Activated CD8-positive, alpha-beta memory T cell treated with anti-CD3 and anti-CD28 coated beads, Interleukin-2, amount 50 U/mL, for 1 hour (primary cell): ENCODE data around the gene KIF13A.
"Not testable (repeated sequence)": the region's sequence is repeated elsewhere in the genome, so short reads cannot be mapped to it uniquely, and the experiment has no call there.

Experiments used
- DNase-seq: peaks from one replicate; pipeline ENCODE4 v3.0.0-alpha.2; 2020; ENCODE audit errors: extremely low read depth

Gene KIF13A

DNA sequence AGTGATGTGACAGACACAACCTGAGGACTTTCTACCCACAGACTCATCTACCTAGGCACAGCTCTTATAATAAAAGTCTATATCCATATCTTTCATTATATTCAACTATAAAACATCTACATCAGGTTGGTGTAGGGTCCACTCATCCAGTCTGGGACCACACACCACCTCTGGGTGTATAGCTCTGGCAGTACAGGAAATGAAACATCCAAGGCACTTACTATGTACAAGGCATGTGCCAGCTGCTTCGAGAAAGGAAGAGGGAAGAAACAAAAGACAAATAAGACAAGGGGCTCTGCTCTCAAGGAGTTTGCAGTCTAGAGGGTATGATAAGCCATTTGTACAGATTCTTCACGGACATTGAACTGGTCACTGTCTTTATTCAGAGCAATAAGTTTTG is 18.6 kb downstream of the KIF13A start:
- DNase-seq = no peak

DNA sequence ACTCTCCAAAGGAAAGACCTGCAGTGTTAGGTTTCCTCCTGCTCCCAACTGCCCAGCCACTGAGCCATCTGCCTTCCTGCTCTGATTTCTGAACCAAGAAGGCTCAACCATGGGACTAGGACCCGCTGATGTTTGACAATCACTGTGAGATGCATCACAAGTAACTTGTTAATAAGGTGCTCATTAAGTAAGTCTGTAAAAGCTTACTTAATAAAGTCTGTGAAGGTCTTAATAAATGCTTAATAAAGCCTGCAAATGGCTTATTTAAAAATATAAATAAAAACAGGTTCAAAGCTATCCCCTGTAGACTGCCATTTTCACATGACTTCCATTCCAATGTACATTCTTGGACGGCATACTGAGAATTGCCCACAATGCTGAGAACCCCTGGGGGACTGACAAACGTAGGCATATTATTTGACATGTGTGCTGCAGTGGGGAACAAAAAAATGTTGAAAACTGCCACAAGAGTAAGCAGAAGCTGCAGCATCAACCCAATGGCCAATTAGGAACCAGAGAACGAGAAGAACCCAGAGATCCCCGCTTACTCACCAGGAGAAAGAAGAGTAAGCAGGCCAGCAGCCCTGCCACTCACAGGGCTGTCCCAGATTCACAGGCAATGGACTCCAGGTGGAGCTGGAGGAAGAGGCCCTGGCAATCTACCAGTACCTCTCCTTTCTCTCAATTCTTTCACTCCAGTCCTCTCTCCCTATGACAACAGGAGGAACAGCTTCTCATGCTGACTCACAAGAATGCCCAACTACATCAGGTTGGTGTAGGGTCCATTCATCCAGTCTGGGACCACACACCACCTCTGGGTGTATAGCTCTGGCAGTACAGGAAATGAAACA is 19.5 kb downstream of the KIF13A start:
- DNase-seq = no peak

DNA sequence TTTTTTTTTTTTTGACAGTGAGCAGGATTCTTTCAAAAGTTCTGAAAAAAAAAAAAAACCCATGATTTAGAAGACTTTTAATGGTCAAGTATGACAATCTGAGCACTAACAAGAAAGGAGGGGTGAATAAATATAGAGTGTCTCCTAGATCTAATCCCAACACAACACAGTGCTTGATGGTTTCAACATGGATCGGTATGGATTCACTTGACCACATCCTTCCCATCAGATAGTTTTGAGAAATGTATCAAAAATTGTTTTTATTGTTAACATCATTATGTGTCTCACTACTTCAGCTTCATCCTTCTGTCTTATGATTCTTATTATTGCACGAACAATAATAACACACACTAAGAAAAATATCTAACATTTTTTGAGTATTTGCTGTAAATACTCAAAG is 21.0 kb downstream of the KIF13A start:
- no peak for DNase-seq

DNA sequence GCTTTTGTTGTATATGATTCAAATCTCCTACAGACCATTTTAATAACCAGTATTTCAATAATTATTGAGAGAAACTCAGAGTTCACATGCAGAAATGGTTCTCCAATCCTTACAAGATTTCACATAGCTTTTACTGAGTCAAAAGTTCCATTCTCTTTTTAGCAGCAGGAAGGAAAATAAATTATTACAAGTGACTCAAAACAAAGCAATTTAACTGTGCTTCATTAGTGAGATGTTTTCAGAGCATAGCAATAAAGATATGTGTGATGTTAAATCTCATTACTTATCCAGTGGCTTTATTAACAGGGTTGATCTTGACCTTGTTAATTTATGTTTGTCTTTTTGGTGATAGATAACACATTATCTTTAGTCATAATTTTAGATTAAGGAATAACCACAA is 22.0 kb downstream of the KIF13A start:
- DNase-seq = no peak

DNA sequence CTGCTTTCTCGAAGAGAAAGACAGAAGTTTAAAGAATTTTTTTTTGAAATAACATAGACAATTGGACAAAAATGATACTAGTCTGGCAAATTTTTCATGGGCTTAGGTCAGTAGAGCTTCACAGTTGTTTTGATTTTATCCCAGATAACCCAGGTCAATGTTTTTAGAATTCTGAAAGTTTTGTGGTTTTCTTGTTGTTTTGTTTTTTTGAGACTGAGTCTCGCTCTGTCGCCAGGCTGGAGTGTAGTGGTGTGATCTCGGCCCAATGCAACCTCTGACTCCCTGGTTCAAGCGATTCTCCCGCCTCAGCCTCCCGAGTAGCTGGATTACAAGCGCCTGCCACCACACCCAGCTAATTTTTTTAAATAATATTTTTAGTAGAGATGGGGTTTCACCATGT is 22.8 kb downstream of the KIF13A start:
- DNase-seq = no peak

DNA sequence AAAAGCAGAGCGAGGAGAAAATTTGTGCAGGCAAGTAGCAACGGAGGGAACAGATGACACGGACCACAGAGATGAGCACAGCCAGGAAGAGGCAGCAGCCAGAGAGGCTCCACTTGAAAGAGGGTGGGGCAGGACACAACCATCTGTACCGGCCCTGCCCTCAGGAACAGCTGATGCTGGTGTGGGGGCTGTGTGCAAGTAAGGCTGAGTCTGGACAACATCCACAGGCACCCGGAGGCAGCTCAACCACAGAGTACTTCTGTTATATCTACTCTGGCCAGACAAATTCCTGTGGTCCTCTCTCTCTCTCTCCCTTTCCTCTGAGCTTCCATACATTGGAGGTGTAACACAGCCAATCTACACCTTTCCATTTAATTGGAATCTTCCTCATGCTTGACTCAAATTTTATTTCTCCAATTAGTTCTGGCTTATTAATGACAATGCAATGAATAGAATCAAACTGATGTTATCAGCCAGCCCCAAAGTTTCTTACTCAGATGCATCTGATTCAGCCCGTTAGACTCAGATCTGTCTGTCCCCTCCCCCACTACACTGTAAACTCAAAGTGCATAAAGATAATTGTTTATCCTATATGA is 24.9 kb downstream of the KIF13A start:
- no peak for DNase-seq

DNA sequence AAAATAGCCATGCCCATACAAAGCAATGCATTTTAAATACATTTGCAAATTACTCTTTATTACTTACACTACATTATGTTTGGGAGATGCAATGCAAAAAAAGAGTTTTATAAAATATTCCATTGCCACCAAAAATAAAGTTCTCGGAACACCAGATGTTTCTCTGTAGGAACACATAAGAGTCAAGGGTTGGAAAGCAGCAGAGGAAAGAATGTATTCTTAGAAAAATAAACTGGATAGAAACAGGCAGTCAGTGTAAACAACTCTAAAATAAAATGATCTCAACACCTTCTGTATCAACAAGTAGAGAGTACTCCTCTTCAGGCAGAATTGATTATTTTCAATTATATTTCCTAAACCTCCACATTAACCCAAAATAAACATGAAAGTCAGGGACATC is 28.1 kb downstream of the KIF13A start:
- DNase-seq = no peak

DNA sequence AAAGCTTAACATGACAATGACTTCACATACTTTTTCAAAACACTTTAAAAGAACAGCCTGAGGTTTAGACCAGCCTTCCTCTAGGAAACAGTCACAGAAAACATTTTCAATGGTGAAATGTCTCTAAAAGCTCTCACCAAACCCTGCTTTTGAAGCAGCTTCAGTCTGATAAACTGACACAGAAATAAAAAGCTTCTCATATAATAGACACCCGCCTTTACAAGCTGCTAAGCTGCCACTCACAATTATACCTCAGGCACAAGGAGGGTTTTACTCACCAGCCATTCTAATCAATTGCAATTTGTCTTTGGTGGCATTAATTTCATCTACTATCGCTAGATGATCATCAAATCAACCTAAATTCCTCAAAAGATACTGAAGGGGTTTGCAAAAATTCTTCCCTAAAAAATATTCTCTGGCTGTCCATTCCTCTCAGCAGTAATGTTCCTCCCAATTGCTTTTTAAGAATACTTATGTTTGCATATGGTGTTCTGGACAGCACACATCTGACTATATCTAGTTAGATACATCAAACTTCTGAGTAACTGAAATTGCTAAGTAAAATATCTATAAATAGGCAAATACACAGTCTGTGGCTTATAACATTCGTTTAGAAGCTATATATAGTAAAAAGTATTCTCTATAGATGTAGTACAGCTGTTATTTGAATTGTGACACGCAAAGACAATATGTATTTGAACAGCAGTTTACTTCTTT is 29.4 kb downstream of the KIF13A start:
- DNase-seq = no peak

DNA sequence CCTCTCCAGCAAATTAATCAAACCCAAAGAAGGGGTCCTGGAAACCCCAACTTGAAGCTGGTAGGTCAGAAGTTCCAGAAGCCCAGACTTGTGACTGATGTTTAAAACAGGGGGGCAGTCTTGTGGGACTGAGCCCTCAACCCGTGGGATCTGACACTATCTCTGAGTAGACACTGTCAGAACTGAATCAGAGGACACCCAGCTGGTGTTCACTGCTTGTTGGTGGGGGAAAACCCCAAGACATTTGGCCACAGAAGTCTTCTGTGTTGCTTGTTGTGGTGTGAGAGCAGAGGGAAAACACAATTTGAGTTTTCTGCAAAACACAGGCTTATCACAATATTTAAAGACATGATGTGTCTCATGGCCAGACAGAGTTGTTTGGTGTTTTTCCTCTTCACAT is 29.9 kb downstream of the KIF13A start:
- no peak for DNase-seq

DNA sequence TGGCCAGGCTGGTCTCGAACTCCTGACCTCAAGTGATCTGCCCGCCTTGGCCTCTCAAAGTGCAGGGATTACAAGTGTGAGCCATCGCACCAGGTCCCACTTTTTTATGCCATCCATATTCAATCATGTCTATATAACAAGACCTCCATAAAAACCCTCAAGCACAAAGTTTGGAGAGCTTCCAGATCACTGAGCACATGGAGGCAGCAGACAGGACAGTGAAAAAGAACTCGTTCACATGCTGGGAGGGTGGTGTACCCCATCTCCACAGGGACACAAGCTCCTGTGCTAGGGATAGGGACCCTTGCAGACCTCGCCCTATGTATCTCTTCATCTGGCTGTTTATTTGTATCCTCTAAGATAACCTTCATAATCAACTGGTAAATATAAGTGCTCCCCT is 30.3 kb downstream of the KIF13A start:
- DNase-seq = no peak

DNA sequence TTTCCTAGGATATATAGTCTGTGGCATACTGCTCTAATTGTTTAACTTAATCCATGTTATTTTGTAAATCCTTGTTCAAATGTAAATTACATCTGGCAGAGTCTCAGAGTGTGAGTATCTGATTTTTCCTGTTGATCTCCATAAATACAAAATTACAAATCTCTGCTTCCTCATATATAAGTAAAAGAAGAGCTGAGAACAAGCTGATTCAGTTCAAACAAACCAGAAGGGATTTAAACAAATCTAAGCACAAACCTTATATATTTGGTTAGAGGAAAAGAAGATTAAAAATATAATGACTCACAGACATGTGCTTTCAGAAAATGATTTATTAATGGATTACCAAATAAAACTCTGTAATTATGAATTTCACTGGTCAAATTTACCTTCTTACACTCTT is 37.3 kb downstream of the KIF13A start:
- no peak for DNase-seq

DNA sequence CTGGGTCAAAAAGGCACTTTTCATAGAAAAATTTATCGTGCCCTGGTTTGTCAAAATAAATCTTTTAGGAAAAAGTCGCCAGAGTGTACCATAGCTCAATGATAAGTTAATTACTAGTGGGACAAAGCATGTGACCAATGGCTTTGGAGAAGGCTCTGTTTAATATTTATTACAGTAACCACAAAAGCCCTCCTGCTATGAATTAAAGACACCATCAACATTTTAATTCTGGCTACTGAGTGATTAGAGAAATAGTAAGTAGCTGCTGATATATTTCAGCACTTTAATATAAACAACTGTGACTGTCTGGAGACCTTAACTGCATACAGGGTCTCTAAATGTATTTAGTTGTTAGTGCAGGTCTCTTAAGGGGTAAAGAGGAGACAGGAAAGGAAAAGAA is 38.3 kb downstream of the KIF13A start:
- DNase-seq = no peak

DNA sequence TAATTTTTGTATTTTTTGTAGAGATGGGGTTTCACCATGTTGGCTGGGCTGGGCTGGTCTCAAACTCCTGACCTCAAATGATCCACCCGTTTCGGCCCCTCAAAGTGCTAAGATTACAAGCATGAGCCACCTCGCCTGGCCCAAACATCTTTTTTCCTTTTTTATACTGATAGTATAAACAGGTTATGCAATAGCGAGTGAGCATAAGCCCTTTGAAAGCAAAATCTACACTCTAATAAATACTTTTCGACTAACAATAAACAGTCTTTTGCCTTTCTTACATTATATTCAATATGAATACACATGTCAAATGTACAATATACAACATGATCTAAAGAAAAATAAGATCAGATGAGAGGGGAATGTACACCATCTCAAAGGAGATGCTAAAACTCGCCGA is 38.7 kb downstream of the KIF13A start:
- DNase-seq = no peak

DNA sequence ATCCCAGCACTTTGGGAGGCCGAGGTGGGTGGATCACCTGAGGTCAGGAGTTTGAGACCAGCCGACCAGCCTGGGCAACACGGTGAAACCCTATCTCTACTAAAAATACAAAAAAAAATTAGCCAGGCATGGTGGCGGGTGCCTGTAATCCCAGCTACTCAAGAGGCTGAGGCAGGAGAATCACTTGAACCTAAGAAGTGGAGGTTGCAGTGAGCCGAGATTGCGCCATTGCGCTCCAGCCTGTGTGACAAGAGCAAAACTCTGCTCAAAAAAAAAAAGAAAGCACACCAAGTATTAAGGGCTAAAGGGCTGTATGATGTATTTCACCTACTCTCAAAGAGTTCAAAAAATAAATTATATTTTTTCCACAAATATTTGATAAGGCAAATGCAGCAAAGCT is 39.9 kb downstream of the KIF13A start:
- not testable (repeated sequence) for DNase-seq

DNA sequence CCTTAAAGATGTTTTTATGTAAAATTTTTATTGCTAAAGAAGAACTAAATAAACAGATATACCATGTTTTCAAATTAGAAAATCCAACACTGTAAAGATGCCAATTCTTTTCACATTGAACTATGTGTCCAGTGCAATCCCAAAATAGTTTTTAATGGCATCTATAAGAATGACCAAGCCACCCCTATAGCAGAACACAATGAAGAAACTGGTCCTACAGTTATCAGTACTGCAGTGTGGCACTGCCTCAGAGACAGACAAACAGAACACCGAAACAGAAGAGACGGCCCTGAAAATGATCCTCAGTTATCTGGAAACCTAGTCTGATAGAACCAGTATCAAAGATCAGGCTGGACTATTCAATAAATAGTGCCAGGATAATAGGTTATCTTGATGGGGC is 41.9 kb downstream of the KIF13A start:
- no peak for DNase-seq

DNA sequence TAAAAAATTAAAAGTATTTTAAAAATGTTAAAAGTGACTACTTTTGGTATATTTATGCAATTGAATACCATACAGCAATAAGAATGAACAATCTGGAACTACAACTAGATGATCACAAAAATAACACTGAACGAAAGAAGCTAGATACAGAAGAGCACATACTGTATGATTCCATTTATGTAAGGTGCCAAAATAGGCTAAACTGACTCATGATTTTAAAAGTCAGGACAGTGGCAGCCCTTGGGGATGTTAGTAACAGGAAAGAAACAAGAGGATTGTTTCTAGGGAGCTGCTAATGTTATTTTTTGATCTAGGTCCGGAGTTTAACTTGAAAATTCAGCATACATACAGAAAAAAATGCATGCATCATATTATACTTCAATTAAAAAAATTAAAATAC is 42.3 kb downstream of the KIF13A start:
- DNase-seq = no peak

DNA sequence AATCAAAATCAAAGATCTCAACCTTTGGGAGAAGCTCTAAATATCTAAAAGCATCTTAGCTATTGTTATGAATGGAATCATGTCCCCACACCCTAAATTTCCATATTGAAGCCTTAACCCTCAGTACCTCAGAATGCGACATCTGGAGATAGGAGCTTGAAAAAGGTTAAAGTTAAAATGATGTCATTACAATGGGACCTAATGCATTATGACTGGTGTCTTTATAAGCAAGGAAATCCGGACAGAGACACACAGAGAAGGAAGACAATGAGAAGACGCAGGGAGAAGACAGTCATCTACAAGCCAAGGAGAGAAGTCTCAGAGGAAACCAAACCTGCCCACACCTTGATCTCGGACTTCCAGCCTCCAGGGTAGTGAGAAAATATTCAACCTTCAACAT is 46.1 kb downstream of the KIF13A start:
- no peak for DNase-seq

DNA sequence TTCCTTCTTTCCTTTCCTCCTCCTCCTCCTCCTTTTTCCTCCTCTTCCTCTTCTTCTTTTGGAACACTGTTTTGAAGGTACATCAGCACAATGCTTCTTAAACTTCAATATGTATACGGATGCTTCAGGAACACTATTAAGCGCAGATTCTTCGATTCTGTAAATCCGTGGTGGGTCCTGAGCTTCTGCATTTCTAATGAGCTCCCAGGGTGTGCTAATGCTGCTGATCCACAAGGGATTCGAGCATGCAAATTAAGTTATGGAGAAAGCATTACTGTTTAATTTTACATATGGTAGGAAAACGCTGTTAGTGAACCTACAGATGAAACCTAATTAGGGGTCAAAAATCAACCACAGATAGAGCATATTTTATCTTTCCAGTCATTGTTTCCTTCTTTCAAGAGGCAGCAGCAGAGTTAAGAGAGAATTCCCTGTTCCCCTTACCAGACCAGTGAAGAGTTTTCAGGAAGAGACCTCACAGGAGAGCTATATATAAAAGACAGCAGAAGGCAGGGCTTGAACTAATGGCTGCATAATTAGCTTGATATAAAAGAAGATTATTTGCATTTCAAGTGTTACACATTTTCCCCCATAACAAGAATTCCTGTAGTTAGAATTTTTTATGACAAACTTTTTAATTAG is 47.2 kb downstream of the KIF13A start:
- no peak for DNase-seq

DNA sequence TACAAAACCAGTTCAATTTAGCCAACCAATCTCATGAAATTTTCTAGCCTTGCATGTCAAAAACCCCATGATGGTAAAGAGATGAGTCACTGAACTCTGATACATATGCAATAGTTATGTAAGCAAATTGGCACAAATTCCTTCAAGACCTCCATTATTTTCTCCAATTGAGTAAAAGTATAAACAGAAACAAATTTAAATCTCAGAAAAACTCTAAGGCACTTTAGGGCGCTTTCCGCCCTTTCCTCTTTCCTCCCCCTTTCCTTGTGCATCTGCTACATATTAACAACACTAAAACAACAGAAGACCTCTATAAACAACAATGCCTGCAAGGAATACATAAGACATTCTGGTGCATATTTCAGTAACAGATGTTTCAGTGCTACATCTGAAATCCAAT is 48.5 kb downstream of the KIF13A start:
- no peak for DNase-seq

DNA sequence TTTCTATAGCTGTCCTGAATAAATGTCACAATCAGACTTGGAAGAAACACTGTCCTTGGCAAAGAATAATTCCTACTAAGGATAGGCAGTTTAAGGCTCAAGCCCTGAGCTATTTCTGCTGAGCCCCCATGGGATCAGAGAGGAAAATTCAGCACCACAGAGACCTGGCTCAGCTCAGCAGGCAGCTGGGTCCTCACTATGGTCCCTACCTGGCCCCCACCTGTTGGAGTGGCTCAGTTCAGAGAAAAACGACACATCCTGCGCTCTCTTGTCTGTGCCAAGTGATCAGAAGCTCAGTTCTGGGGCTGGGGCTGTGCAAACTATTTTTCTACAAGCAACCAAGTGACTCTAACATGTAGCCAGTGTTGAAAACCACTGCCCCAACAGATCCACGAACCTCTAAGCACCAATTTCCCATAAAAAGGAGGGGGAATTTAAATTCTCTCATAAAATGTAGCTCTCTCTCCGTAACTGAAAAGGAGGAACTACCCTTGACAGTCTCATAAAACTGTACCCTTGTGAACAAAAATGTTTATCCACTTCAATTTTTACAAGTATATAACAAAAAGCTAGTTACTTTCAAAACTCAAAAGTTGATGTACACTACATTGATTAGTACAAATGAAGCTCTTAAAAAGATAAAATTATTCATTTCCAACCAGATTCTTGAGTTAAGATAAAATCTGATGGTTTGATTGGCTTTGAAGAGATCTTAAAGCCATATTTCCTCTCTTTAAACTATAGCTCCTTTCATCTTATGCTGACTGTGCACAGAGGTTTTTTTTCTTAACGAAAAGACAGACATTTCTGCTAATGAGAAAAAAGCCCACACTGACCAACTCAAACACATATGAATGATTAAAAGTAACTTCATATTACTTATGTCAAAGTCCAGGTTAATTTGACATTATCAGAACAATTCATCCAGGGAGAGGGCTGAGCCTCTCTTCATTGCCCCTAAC is 52.0 kb downstream of the KIF13A start:
- DNase-seq = no peak

DNA sequence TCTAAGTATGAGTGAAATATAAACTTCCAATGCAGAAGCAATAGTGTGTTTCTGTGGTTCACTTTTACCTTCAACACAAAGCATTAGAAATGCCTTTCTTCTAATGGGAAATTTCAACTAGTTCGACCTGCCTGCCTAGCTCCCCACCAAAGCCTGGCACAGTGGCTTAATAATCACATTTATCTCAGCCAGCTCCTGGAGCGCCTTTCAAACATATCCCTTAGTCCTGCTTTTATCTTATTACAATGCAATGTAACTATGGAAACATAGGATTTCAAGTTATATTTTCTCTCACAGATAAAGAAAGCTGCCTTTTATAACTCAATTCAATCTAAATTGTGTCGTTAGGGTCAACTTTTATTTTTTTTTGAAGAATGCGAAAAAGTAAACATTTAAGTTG is 53.7 kb downstream of the KIF13A start:
- DNase-seq = no peak
